Measurements from ENCODE around the gene NTN1. TPM values are rescaled to one million over a fixed set of nuclear protein-coding genes. Genes with fewer than 3 reads are reported as not detected.

Gene NTN1
- total RNA-seq, 1 experiment from 2014 or later = 14.5 TPM

- Histone ChIP-seq H3K27me3 (ENCODE audit: control insufficient read depth, insufficient read depth, low read length) (no peaks in the 10 kb centered on the region), H3K4me3 (ENCODE audit: low read depth in 2 of 2, low read length in 2 of 2) (no peak overlapping the region), H3K27ac (ENCODE audit: low read length) (no peak overlapping the region), H3K36me3 (ENCODE audit: control insufficient read depth, insufficient read depth, low read length) (no peaks in the 10 kb centered on the region), H3K9me3 (ENCODE audit: control insufficient read depth, insufficient read depth, low read depth, low read length) (peaks cover 3% of the 10 kb centered on the region; the same call in 1 of the 2 replicates), H3K4me1 (ENCODE audit: control insufficient read depth, insufficient read depth, low read length) (no peaks in the 10 kb centered on the region)
- ATAC-seq = no peak
- TF ChIP-seq POLR2AphosphoS5 (IDR thresholded peaks at IDR 0.05; ENCODE audit: low read depth, low read length) (no peak), SIN3A (IDR thresholded peaks at IDR 0.05; ENCODE audit: borderline replicate concordance, insufficient read depth, low read depth, low read length) (no peak), TCF7L2 (IDR thresholded peaks at IDR 0.05; ENCODE audit: low read depth, low read length) (no peak), REST (IDR thresholded peaks at IDR 0.05; ENCODE audit: insufficient read depth in 1 of 2, low read depth in 2 of 2, low read length in 1 of 2) (no peak)
- POLR2A ChIA-PET = no interaction called here
- in situ Hi-C loops (cut with HindIII; ENCODE audit: low pct_unique_long_range_greater_than_20kb, low sequenced_read_pairs) (no loop called here), intact Hi-C loops (cut with micrococcal nuclease; ENCODE audit: unreplicated experiment) (no loop called here)
- BruUV-seq (replicated peaks) = no TSS peak
- no peak for DNase-seq (ENCODE audit: low read depth, low spot score)
- CTCF ChIA-PET = no interaction called here
These were observed 191.3 kb downstream of the NTN1 start for GRCh38 chr17:9212376-9213302.

DNA sequence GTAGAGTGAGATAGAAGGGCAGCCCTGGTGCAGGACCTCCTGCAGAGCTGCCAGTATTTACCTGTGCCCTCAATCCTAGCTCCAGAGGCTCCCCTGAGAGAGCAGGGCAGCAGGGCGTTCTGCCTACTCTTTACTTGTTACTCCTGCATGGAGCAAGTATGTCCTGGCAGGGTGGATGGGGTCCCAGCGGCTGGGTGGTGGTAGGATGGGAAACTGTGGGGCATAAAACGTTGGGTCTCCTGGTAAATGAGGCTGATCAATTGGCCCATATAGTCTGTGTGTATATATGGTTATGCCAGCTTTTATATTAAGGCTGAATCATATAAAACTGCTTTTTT is 192.0 kb downstream of the NTN1 start:
- in situ Hi-C loops (cut with HindIII; ENCODE audit: low pct_unique_long_range_greater_than_20kb, low sequenced_read_pairs) = no loop called here
- POLR2A ChIA-PET = no interaction called here
- DNase-seq (ENCODE audit: low read depth, low spot score) (no peak), ATAC-seq (no peak)
- TF ChIP-seq REST (IDR thresholded peaks at IDR 0.05; ENCODE audit: insufficient read depth in 1 of 2, low read depth in 2 of 2, low read length in 1 of 2) = no peak
- no peak for TF ChIP-seq SIN3A (IDR thresholded peaks at IDR 0.05; ENCODE audit: borderline replicate concordance, insufficient read depth, low read depth, low read length)
- TF ChIP-seq POLR2AphosphoS5 (IDR thresholded peaks at IDR 0.05; ENCODE audit: low read depth, low read length) = no peak
- no peak for TF ChIP-seq TCF7L2 (IDR thresholded peaks at IDR 0.05; ENCODE audit: low read depth, low read length)
- TF ChIP-seq, protein P1, sequence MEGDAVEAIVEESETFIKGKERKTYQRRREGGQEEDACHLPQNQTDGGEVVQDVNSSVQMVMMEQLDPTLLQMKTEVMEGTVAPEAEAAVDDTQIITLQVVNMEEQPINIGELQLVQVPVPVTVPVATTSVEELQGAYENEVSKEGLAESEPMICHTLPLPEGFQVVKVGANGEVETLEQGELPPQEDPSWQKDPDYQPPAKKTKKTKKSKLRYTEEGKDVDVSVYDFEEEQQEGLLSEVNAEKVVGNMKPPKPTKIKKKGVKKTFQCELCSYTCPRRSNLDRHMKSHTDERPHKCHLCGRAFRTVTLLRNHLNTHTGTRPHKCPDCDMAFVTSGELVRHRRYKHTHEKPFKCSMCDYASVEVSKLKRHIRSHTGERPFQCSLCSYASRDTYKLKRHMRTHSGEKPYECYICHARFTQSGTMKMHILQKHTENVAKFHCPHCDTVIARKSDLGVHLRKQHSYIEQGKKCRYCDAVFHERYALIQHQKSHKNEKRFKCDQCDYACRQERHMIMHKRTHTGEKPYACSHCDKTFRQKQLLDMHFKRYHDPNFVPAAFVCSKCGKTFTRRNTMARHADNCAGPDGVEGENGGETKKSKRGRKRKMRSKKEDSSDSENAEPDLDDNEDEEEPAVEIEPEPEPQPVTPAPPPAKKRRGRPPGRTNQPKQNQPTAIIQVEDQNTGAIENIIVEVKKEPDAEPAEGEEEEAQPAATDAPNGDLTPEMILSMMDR (IDR thresholded peaks at IDR 0.05) = no peak
- Histone ChIP-seq H3K4me1 (ENCODE audit: control insufficient read depth, insufficient read depth, low read length) (no peaks in the 10 kb centered on the region), H3K4me3 (ENCODE audit: low read depth in 2 of 2, low read length in 2 of 2) (no peak overlapping the region), H3K27ac (ENCODE audit: low read length) (no peak overlapping the region), H3K36me3 (ENCODE audit: control insufficient read depth, insufficient read depth, low read length) (no peaks in the 10 kb centered on the region), H3K27me3 (ENCODE audit: control insufficient read depth, insufficient read depth, low read length) (no peaks in the 10 kb centered on the region), H3K9me3 (ENCODE audit: control insufficient read depth, insufficient read depth, low read depth, low read length) (peaks cover 3% of the 10 kb centered on the region; the same call in 1 of the 2 replicates)
- no TSS peak for BruUV-seq (replicated peaks)
- intact Hi-C loops (cut with micrococcal nuclease; ENCODE audit: unreplicated experiment) = no loop called here
- CTCF ChIA-PET = no interaction called here
